WTC11 (cell line): ENCODE results near the gene KPTN. TPM values are rescaled to one million over a fixed set of nuclear protein-coding genes. Genes with fewer than 3 reads are reported as not detected.

Experiments
- ATAC-seq: fragments of 200-7000 bp; cut with Tn5 transposase; 2 replicates; pipeline ENCODE4 v1.10.0; 2021; ENCODE audit warnings: mild to moderate bottlenecking, moderate library complexity
- CTCF ChIA-PET: fragments of 300-600 bp; sonication (Branson Sonifier 250); formaldehyde crosslinking; loops from one replicate; lab custom pipeline; 2021; ENCODE audit warnings: antibody characterized with exemption; lab: Charles Lee
- POLR2A ChIA-PET: fragments of 350-600 bp; sonication (Branson Sonifier 250); formaldehyde crosslinking; loops from one replicate; lab custom pipeline; 2021; ENCODE audit warnings: antibody characterized with exemption; lab: Charles Lee
- DNase-seq: peaks from one replicate; pipeline ENCODE4 v3.0.0; 2021; ENCODE audit warnings: low spot score
- H3K27ac Mint-ChIP-seq: 2 replicates; pipeline ENCODE4 v1.8.0; 2021; ENCODE audit warnings: mixed read lengths
- H3K27me3 Mint-ChIP-seq: 2 replicates; pipeline ENCODE4 v1.8.0; 2021; ENCODE audit warnings: low read depth, mild to moderate bottlenecking, moderate library complexity, mixed read lengths
- H3K36me3 Mint-ChIP-seq: 2 replicates; pipeline ENCODE4 v1.8.0; 2021; ENCODE audit warnings: mixed read lengths
- H3K4me1 Mint-ChIP-seq: 2 replicates; pipeline ENCODE4 v1.8.0; 2022; ENCODE audit warnings: mixed read lengths
- H3K4me3 Mint-ChIP-seq: 2 replicates; pipeline ENCODE4 v1.8.0; 2021; ENCODE audit warnings: mild to moderate bottlenecking, moderate library complexity, mixed read lengths
- H3K9me3 Mint-ChIP-seq: 2 replicates; pipeline ENCODE4 v1.8.0; 2021; ENCODE audit warnings: mixed read lengths
- EMX1 ChIP-seq: fragments of 250-450 bp; sonication (Bioruptor Pico); IDR thresholded peaks from 2 replicates; pipeline ENCODE4 v1.8.0; 2021; ENCODE audit warnings: mild to moderate bottlenecking
- ETV6 ChIP-seq: sonication (generic); formaldehyde crosslinking; IDR thresholded peaks from 2 replicates; pipeline ENCODE4 v1.8.1; 2022; ENCODE audit warnings: mild to moderate bottlenecking, missing genetic modification reagents
- JUN ChIP-seq: sonication (generic); formaldehyde crosslinking; IDR thresholded peaks from 2 replicates; pipeline ENCODE4 v1.8.0; 2023; ENCODE audit warnings: mild to moderate bottlenecking, missing genetic modification reagents
- OVOL2 ChIP-seq: fragments of 250-450 bp; sonication (Bioruptor Pico); IDR thresholded peaks from 2 replicates; pipeline ENCODE4 v1.9.0; 2021; ENCODE audit warnings: mild to moderate bottlenecking, borderline replicate concordance
- TEAD4 ChIP-seq: sonication (generic); formaldehyde crosslinking; IDR thresholded peaks from 2 replicates; pipeline ENCODE4 v1.8.0; 2022; ENCODE audit warnings: mild to moderate bottlenecking, missing genetic modification reagents
- ZNF263 ChIP-seq: sonication (generic); formaldehyde crosslinking; IDR thresholded peaks from 2 replicates; pipeline ENCODE4 v1.8.1; 2022; ENCODE audit warnings: low read depth, mild to moderate bottlenecking, moderate library complexity, missing genetic modification reagents
- ZNF423 ChIP-seq: fragments of 250-450 bp; sonication (Bioruptor Pico); IDR thresholded peaks from 2 replicates; pipeline ENCODE4 v2.1.2; 2022; ENCODE audit warnings: mild to moderate bottlenecking, moderate library complexity
- total RNA-seq: library from RNA; stranded (reverse); gene quantifications from 3 replicates; pipeline ENCODE4 v1.2.3, GENCODE V29; 2021
- TF ChIP-seq, protein P1 (sequence below): sonication (generic); formaldehyde crosslinking; IDR thresholded peaks from 2 replicates; pipeline ENCODE4 v1.8.1; 2023; ENCODE audit warnings: mild to moderate bottlenecking, missing genetic modification reagents
- TF ChIP-seq, protein P2 (sequence below): sonication (generic); formaldehyde crosslinking; IDR thresholded peaks from 2 replicates; pipeline ENCODE4 v1.8.1; 2022; ENCODE audit warnings: mild to moderate bottlenecking, missing genetic modification reagents, moderate library complexity, borderline replicate concordance
- TF ChIP-seq, protein P3 (sequence below): sonication (generic); formaldehyde crosslinking; IDR thresholded peaks from 2 replicates; pipeline ENCODE4 v1.8.0; 2023; ENCODE audit warnings: missing genetic modification reagents, mild to moderate bottlenecking, borderline replicate concordance
- TF ChIP-seq, protein P4 (sequence below): fragments of 250-450 bp; sonication (Bioruptor Pico); conservative IDR thresholded peaks from 2 replicates; pipeline ENCODE4 v1.9.0; 2021; ENCODE audit warnings: mild to moderate bottlenecking
- TF ChIP-seq, protein P5 (sequence below): sonication (generic); formaldehyde crosslinking; IDR thresholded peaks from 2 replicates; pipeline ENCODE4 v1.8.1; 2023; ENCODE audit warnings: mild to moderate bottlenecking, moderate library complexity, missing genetic modification reagents
- TF ChIP-seq, protein P6 (sequence below): sonication (generic); formaldehyde crosslinking; IDR thresholded peaks from 2 replicates; pipeline ENCODE4 v1.8.0; 2022; ENCODE audit warnings: mild to moderate bottlenecking, missing genetic modification reagents

The KPTN gene
- total RNA-seq, 1 experiment from 2014 or later = 24.5 TPM

DNA sequence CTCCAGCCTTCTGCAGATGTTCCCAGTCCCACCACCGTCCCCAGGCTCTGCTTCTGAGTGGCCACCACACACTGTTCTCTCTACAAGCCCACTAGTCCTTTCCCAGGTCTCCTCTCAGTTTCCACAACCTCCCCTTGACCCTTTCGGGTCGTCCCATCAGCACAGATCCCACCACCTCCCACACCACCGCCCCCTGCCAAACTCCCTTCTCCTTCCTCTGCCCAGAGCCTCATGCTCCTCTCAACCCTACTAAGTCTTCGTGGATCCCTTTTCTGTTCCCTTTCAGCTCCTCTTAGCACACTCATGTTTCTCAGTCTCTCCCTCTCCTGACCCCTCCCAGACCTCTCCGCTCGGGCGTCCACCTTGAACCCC is 28.9 kb upstream of the KPTN start:
- POLR2A ChIA-PET = interaction anchor here (0.6 kb wide), 1 partner anchor 401 kb away, joined by 3 read pairs; no protein-coding TSS in a partner anchor
- CTCF ChIA-PET = interaction anchor here (5.7 kb wide), 1 partner anchor 77 kb away, joined by 41 read pairs; no protein-coding TSS in a partner anchor
- no peaks in the 10 kb centered on the region for H3K36me3 Mint-ChIP-seq
- H3K27me3 Mint-ChIP-seq = no peaks in the 10 kb centered on the region
- no peaks in the 10 kb centered on the region for H3K9me3 Mint-ChIP-seq
- ATAC-seq = no peak
- DNase-seq = no peak
- TF ChIP-seq JUN (CRISPR knock-in tag) = no peak
- TF ChIP-seq, protein P1, sequence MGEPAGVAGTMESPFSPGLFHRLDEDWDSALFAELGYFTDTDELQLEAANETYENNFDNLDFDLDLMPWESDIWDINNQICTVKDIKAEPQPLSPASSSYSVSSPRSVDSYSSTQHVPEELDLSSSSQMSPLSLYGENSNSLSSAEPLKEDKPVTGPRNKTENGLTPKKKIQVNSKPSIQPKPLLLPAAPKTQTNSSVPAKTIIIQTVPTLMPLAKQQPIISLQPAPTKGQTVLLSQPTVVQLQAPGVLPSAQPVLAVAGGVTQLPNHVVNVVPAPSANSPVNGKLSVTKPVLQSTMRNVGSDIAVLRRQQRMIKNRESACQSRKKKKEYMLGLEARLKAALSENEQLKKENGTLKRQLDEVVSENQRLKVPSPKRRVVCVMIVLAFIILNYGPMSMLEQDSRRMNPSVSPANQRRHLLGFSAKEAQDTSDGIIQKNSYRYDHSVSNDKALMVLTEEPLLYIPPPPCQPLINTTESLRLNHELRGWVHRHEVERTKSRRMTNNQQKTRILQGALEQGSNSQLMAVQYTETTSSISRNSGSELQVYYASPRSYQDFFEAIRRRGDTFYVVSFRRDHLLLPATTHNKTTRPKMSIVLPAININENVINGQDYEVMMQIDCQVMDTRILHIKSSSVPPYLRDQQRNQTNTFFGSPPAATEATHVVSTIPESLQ (CRISPR knock-in tag) = no peak
- TF ChIP-seq TEAD4 (CRISPR knock-in tag) = no peak
- no peak for TF ChIP-seq ETV6 (CRISPR knock-in tag)
- no peak for TF ChIP-seq ZNF263
- TF ChIP-seq EMX1 = no peak
- TF ChIP-seq, protein P2, sequence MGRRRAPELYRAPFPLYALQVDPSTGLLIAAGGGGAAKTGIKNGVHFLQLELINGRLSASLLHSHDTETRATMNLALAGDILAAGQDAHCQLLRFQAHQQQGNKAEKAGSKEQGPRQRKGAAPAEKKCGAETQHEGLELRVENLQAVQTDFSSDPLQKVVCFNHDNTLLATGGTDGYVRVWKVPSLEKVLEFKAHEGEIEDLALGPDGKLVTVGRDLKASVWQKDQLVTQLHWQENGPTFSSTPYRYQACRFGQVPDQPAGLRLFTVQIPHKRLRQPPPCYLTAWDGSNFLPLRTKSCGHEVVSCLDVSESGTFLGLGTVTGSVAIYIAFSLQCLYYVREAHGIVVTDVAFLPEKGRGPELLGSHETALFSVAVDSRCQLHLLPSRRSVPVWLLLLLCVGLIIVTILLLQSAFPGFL (CRISPR knock-in tag) = no peak
- no peak for TF ChIP-seq OVOL2 (CRISPR knock-in tag)
- TF ChIP-seq, protein P3, sequence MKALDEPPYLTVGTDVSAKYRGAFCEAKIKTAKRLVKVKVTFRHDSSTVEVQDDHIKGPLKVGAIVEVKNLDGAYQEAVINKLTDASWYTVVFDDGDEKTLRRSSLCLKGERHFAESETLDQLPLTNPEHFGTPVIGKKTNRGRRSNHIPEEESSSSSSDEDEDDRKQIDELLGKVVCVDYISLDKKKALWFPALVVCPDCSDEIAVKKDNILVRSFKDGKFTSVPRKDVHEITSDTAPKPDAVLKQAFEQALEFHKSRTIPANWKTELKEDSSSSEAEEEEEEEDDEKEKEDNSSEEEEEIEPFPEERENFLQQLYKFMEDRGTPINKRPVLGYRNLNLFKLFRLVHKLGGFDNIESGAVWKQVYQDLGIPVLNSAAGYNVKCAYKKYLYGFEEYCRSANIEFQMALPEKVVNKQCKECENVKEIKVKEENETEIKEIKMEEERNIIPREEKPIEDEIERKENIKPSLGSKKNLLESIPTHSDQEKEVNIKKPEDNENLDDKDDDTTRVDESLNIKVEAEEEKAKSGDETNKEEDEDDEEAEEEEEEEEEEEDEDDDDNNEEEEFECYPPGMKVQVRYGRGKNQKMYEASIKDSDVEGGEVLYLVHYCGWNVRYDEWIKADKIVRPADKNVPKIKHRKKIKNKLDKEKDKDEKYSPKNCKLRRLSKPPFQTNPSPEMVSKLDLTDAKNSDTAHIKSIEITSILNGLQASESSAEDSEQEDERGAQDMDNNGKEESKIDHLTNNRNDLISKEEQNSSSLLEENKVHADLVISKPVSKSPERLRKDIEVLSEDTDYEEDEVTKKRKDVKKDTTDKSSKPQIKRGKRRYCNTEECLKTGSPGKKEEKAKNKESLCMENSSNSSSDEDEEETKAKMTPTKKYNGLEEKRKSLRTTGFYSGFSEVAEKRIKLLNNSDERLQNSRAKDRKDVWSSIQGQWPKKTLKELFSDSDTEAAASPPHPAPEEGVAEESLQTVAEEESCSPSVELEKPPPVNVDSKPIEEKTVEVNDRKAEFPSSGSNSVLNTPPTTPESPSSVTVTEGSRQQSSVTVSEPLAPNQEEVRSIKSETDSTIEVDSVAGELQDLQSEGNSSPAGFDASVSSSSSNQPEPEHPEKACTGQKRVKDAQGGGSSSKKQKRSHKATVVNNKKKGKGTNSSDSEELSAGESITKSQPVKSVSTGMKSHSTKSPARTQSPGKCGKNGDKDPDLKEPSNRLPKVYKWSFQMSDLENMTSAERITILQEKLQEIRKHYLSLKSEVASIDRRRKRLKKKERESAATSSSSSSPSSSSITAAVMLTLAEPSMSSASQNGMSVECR (CRISPR knock-in tag) = no peak
- TF ChIP-seq, protein P4, sequence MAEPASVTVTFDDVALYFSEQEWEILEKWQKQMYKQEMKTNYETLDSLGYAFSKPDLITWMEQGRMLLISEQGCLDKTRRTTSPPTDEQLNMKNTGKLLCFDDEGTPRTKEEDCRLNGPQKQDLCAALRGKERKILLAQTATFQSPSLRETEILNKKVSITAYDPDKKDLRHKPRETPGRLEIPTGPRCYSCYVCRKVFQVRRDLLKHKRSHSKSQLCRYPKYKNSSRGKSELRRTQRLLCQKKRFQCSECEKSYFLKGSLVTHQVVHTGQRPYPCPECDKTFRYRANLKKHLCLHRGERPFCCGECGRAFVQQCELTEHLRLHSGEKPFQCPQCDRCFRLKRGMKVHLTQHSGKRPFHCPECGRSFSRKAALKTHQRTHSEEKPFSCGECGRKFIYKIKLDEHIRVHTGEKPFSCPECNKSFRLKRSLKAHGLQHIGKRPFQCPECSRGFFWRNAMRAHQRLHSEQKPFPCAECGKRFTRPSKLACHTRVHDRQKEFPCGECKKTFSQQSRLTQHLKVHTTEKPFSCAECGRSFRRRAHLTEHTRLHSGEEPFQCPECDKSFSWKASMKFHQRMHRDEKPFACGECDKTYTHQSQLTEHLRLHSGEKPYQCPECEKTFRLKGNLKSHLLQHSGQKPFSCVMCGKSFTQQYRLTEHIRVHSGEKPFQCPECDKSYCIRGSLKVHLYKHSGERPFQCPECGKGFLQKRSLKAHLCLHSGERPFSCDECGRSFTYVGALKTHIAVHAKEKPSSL (CRISPR knock-in tag) = no peak
- TF ChIP-seq ZNF423 (CRISPR knock-in tag) = no peak
- TF ChIP-seq, protein P5, sequence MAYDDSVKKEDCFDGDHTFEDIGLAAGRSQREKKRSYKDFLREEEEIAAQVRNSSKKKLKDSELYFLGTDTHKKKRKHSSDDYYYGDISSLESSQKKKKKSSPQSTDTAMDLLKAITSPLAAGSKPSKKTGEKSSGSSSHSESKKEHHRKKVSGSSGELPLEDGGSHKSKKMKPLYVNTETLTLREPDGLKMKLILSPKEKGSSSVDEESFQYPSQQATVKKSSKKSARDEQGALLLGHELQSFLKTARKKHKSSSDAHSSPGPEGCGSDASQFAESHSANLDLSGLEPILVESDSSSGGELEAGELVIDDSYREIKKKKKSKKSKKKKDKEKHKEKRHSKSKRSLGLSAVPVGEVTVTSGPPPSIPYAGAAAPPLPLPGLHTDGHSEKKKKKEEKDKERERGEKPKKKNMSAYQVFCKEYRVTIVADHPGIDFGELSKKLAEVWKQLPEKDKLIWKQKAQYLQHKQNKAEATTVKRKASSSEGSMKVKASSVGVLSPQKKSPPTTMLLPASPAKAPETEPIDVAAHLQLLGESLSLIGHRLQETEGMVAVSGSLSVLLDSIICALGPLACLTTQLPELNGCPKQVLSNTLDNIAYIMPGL (CRISPR knock-in tag) = no peak
- TF ChIP-seq, protein P6, sequence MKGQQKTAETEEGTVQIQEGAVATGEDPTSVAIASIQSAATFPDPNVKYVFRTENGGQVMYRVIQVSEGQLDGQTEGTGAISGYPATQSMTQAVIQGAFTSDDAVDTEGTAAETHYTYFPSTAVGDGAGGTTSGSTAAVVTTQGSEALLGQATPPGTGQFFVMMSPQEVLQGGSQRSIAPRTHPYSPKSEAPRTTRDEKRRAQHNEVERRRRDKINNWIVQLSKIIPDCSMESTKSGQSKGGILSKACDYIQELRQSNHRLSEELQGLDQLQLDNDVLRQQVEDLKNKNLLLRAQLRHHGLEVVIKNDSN (CRISPR knock-in tag) = no peak
- TF ChIP-seq, all 79 proteins: peak for 0
- peak overlapping the region; percentile 97 for H3K4me3 Mint-ChIP-seq
- H3K4me1 Mint-ChIP-seq = peaks cover 30% of the 10 kb centered on the region
- H3K27ac Mint-ChIP-seq = peak overlapping the region; percentile 92
